H1 (cell line): ENCODE results near the gene HOXC11. TPM values are rescaled to one million over a fixed set of nuclear protein-coding genes. Genes with fewer than 3 reads are reported as not detected.

Experiments
- CBX8 ChIP-seq: fragments of 300-800, 300-1000 bp; sonication (generic); IDR thresholded peaks from 2 replicates; pipeline ENCODE4 v1.7.1; 2016; ENCODE audit warnings: low read depth, low read length, borderline replicate concordance
- SUZ12 ChIP-seq: fragments of 200-600 bp; sonication (generic); IDR thresholded peaks from 2 replicates; pipeline ENCODE4 v1.6.1; 2012; ENCODE audit warnings: mild to moderate bottlenecking, inconsistent platforms, low read length, moderate library complexity, mixed read lengths
- TEAD4 ChIP-seq: IDR thresholded peaks from 2 replicates; pipeline ENCODE4 v1.6.1; 2012; ENCODE audit warnings: low read depth, low read length, inconsistent platforms, mixed read lengths
- polyA plus RNA-seq, 7 experiments: library from polyadenylated mRNA; depleted of rRNA in 3 of 7; stranded (reverse) in 5 of 7; unstranded in 2 of 7; fragments of >200 nt in 5 of 7; fragments of 200-250 nt in 2 of 7; gene quantifications; 1 replicate in 5 of 7; 2 replicates in 1 of 7; 4 replicates in 1 of 7; pipeline versions ENCODE4 v1.2.1 to v1.2.3, GENCODE V29; 2011 to 2013; ENCODE audit warnings: missing spikeins in 2 of 7, mixed read lengths in 2 of 7
- total RNA-seq: library from RNA; stranded (reverse); fragmentation: NEBNext Ultra II Directional; extraction: Animal tissue kit (Norgen Biotek cat#: 25700); gene quantifications from 2 replicates; pipeline ENCODE4 v1.2.1, GENCODE V29; 2021

The HOXC11 gene
- total and polyA plus RNA-seq, 2 of the 8 experiments (the other 6 are each of a cell fraction or from before 2014, with no cell fraction given): not detected

GRCh38 chr12:53984901-53985691 is 12.2 kb downstream of the HOXC11 start, which contains the start of gene HOXC10 (continued):
- TF ChIP-seq CBX8 (peak; percentile 78; the same call in 1 of the 2 replicates), TEAD4 (no peak), SUZ12 (no peak; the same call in 1 of the 2 replicates)
